Activated CD4-positive, alpha-beta T cell treated with anti-CD3 and anti-CD28 coated beads, Interleukin-2, Interleukin-6, amounts not matched to agents 100 ng/mL and 50 ng/mL, durations not matched to agents 16 hours and 8 hours (primary cell): Measurements from ENCODE around the gene PHRF1.

ENCODE experiments used
- DNase-seq: peaks from one replicate; pipeline ENCODE4 v3.0.0-alpha.2; 2020

PHRF1 gene

GRCh38 chr11:603154-603553, 26.9 kb downstream of the PHRF1 start:
- no peak for DNase-seq

DNA sequence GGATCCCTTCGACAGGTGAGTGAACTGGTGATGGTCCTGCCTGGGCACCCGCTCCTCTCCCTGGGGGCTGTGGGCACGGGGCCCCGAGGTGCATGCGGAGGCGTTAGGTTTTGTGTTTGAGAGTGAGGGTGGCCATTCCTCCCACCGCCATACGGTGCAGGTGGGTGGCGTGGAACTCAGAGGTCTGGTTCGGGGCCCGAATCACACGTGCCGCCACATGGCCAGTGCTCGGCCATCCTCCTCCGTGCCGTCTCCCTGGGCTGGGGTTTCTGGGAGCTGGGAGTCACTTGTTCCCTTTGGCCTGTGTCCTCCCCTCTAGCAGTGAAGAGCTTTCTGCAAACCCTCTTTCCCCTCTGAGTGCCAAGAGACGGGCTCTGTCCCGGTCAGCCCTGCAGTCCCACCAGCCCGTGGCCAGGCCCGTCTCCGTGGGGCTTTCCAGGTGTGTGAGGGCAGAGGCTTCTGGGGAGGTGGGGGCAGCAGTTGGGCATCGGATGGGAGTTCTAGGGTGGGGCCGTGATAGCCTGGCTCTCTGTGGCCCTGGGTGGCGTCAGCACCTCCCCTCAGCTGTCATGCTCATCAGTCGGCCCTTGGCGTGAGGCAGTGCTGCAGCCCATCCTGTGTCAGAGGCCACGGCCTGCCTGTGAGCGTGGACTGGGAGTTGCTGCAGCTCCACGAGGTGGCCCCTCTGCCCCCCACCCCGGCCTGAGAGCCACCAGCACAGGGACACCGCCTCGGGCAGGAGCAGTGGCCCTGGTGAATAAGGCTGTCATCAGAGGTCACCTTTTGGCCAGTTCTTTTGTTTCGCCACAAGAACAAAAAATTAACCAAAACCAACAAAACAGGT, 29.2 kb downstream of the PHRF1 start:
- no peak for DNase-seq

- DNase-seq, result no peak
Observed at GRCh38 chr11:606245-606644, 30.0 kb downstream of the PHRF1 start.

- no peak for DNase-seq
Observed at GRCh38 chr11:607020-607780, 30.9 kb downstream of the PHRF1 start.

DNA sequence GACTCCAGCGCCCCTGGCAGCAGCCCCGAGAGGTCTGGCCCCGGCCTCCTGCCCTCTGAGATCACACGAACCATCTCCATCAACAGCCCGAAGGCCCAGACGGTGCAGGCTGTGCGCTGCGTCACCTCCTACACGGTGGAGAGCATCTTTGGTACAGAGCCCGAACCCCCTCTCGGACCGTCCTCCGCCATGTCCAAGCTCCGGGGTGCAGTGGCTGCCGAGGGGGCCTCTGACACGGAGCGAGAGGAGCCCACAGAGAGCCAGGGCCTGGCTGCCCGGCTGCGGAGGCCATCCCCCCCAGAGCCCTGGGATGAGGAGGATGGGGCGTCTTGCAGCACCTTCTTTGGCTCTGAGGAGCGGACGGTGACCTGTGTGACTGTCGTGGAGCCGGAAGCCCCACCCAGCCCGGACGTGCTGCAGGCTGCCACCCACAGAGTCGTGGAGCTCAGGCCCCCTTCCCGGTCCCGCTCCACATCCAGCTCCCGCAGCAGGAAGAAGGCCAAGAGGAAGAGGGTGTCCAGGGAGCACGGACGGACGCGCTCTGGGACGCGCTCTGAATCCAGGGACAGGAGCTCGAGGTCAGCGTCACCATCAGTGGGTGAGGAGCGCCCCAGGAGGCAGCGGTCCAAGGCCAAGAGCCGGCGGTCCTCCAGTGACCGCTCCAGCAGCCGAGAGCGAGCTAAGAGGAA, 31.8 kb downstream of the PHRF1 start:
- DNase-seq, result no peak

GRCh38 chr11:608791-609251, 32.6 kb downstream of the PHRF1 start:
- DNase-seq, result no peak

DNA sequence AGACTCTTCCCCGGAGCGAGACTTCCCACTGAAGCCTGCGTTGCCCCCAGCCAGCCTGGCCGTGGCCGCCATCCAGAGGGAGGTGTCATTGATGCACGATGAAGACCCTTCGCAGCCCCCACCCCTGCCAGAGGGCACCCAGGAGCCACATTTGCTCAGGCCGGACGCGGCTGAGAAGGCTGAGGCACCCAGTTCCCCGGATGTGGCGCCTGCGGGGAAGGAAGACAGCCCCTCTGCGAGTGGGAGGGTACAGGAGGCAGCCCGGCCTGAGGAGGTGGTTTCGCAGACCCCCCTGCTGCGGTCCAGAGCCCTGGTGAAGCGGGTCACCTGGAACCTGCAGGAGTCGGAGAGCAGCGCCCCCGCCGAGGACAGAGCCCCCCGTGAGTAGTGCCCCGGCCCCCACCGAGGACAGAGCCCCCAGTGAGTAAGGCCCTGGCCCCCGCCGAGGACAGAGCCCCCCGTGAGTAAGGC, 33.1 kb downstream of the PHRF1 start:
- DNase-seq, result no peak

DNA sequence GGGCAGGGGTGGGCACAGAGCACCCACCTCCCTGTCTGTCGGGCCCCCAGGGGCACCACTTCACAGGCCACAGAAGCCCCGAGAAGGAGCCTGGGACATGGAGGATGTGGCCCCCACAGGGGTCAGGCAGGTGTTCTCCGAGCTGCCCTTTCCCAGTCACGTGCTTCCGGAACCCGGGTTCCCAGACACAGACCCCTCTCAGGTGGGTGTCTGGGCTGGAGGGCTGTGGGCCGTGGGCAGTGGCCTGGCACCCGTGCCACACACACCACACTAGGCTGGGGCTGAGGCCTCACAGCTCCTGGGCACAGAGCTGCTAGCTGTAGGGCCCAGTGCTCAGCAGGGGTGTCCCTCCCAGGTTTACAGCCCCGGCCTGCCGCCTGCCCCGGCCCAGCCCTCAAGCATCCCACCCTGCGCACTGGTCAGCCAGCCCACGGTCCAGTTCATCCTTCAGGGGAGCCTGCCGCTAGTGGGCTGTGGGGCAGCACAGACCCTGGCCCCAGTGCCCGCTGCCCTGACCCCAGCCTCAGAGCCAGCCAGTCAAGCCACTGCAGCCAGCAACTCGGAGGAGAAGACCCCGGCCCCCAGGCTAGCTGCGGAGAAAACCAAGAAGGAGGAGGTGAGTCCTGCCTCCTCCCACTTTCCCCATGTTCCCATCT, 34.0 kb downstream of the PHRF1 start:
- no peak for DNase-seq

DNA sequence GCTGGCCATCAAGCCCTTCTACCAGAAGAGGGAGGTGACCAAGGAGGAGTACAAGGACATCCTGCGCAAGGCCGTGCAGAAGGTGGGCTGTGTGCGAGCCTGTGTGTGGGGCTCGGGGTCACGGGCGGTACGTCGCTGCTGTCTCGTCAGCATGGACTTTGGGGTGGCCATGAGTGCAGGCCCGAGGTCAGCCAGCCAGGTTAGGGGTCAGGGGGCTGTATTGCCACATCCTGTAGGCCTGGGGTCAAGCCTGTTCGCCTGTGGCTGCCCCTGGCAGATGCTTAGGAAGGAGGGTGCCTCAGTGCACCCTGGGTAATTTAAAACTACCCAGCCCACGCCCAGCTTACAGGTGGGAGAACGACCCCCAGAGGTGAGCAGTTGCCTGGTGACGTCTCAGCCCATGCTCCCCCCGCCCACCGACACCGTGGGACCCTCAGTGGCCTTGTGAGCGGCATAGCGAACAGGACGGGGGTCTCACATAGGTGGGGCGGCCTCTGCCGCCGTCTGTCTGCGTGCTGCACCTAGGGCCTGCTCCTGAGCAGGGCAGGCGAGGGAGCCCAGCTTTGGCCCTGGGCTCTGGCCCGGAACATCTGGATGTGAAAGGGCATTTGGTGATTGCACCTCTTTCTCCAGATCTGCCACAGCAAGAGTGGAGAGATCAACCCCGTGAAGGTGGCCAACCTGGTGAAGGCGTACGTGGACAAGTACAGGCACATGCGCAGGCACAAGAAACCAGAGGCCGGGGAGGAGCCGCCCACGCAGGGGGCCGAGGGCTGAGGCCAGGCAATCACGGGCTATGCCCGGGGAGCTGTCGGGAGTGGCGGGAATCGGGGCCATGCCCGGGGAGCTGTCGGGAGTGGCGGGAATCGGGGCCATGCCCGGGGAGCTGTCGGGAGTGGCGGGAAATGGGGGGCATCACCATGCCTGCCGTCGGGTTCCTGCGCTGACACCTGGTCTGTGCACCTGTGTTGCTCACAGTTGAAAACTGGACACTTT, 35.0 kb downstream of the PHRF1 start:
- DNase-seq, result no peak

- DNase-seq, result no peak
Observed at GRCh38 chr11:612201-612960, 36.1 kb downstream of the PHRF1 start.

DNA sequence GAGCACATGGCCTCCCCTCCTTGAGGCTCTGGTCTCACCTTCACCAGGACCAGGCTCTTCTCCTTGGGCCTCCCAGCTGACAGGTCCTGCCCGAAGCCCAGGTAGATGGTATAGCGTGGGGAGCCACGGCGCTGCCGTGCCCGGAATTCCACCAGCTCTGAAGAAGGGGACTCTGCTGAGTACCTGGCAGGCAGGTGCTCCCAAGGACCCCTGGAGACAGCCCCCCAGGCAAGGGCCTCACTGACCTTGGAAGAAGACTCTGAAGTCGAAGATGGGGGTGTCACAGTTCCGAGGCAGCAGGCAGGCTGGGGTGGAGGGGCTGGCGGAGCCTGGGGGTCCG, 36.7 kb downstream of the PHRF1 start:
- no peak for DNase-seq

DNA sequence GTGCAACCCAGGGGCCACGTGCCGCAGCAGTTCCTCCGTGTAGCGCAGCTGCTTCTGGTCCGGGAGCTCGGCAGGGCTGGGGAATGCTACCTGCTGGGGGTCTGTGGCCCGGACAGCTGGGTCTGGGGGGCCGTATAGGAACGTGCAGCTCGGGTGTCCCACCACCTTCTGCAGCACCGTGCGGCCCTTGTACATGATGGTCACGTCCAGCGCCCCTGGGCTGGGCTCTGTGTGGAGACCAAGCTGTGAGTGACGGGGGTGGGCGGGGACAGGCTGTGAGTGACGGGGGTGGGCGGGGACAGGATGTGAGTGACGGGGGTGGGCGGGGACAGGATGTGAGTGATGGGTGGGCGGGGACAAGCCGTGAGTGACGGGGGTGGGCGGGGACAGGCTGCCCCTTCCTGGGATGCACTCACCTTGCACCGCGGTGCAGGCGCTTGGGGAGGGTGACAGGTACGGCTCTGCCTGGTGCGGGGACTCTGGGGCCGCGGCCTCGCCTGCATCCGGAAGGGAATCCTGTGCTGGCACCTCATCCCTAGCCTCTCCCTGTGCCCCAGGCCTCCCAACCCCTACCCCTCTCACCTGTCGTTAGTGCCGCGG, 37.2 kb downstream of the PHRF1 start:
- peak; percentile 86 for DNase-seq

- DNase-seq, result no peak
Observed at GRCh38 chr11:614021-614622, 37.9 kb downstream of the PHRF1 start.

DNA sequence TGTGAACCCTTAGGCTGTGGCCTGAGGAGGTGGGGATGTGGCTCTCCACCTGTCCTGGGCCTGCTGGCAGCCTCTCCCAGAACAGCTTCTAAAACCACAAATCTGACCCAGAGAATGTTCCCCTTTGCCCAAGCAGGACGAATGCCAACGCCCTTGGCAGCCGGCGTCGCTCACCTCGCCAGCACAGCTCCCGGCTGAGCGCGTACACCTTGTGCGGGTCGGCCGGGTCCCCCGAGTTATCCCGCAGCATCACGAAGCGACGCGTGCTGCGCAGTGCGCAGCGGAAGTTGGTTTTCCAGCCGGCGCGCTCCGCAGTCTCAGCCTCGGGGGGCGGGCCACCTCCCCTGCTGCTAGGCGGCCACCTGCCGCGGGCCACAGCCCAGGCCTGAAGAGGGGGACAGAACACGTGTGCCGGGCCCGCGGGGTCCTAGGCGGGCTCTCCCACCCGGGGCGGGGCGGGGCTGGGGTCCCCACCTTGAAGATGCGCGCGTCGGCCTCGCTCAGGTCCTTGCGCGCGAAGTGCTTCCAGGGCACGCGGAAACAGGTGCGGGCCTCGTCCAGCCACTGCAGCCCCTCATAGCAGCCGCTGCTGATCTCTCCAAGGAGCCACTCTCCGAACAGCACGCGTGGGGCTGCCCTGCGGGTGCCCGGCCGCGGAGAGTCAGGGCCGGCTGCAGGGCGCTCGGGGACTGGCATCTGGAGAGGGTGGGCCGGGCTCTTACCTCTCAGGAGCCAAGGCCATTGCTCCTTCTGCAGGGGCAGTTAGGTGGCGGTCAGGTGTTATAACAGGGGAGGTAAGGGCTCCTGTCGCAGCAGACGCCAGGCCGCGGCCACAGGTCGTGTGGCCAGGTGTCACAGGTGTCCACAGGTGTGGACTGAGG, 38.6 kb downstream of the PHRF1 start:
- no peak for DNase-seq

- DNase-seq, result peak; percentile 92
Observed at GRCh38 chr11:615504-616319, 39.4 kb downstream of the PHRF1 start, which contains the start of gene IRF7. Gene IRF7 (minus strand): TSS chr11:615950. CDS start chr11:615364, 586 bp downstream.

GRCh38 chr11:616320-617198, 40.3 kb downstream of the PHRF1 start:
- no peak for DNase-seq
